ENCODE measurements around the gene NPAS2. TPM values are rescaled to one million over a fixed set of nuclear protein-coding genes. Genes with fewer than 3 reads are reported as not detected.

NPAS2 gene
- total RNA-seq, 4 donors from 2014 or later: 14.1 to 45.8 (median 28.1) TPM

GRCh38 chr2:100856732-100857131, 36.8 kb downstream of the NPAS2 start:
- TF ChIP-seq CTCF (IDR thresholded peaks at IDR 0.05) (no peak), EP300 (IDR thresholded peaks at IDR 0.05) (no peak), POLR2AphosphoS5 (IDR thresholded peaks at IDR 0.05) (no peak), POLR2A (IDR thresholded peaks at IDR 0.05; ENCODE audit: low read depth) (no peak)
- 92% methylated on average over 8 of the region's 8 CpGs for WGBS
- intact Hi-C loops (cut with DNase I): no loop called here
- H3K4me3 ChIP-seq: no peak overlapping the region
- no peaks in the 10 kb centered on the region for H3K36me3 ChIP-seq
- H3K9me3 ChIP-seq: no peaks in the 10 kb centered on the region
- DNase-seq (ENCODE audit: extremely low spot score): no peak
- H3K27ac ChIP-seq (replicated peaks in 1 of 4): no peak overlapping the region
- H3K4me1 ChIP-seq: peaks cover 0 to 28% (median 0%) of the 10 kb centered on the region in 4 donors
- H3K27me3 ChIP-seq: no peaks in the 10 kb centered on the region

GRCh38 chr2:100857341-100857740, 37.4 kb downstream of the NPAS2 start:
- Histone ChIP-seq H3K9me3 (no peaks in the 10 kb centered on the region), H3K4me1 (peaks cover 0 to 28% (median 0%) of the 10 kb centered on the region in 4 donors), H3K27ac (replicated peaks in 1 of 4) (no peak overlapping the region), H3K4me3 (no peak overlapping the region), H3K27me3 (no peaks in the 10 kb centered on the region), H3K36me3 (no peaks in the 10 kb centered on the region)
- intact Hi-C loops (cut with DNase I): no loop called here
- WGBS: 81% methylated on average over 6 of the region's 6 CpGs
- TF ChIP-seq POLR2AphosphoS5 (IDR thresholded peaks at IDR 0.05): no peak
- DNase-seq (ENCODE audit: extremely low spot score): no peak

- TF ChIP-seq EP300 (IDR thresholded peaks at IDR 0.05) (no peak), POLR2AphosphoS5 (IDR thresholded peaks at IDR 0.05) (no peak), CTCF (IDR thresholded peaks at IDR 0.05) (no peak), POLR2A (IDR thresholded peaks at IDR 0.05; ENCODE audit: low read depth) (no peak)
- no peak for DNase-seq (ENCODE audit: extremely low spot score)
- 84% methylated on average over 3 of the region's 3 CpGs for WGBS
- H3K27ac ChIP-seq (replicated peaks in 1 of 4): no peak overlapping the region
- H3K9me3 ChIP-seq: no peaks in the 10 kb centered on the region
- H3K4me1 ChIP-seq: peaks cover 0 to 25% (median 0%) of the 10 kb centered on the region in 4 donors
- no peaks in the 10 kb centered on the region for H3K36me3 ChIP-seq
- H3K4me3 ChIP-seq: no peak overlapping the region
- intact Hi-C loops (cut with DNase I): no loop called here
- no peaks in the 10 kb centered on the region for H3K27me3 ChIP-seq
Measured at GRCh38 chr2:100857915-100858314, 38.0 kb downstream of the NPAS2 start.

GRCh38 chr2:100859902-100860301, 40.0 kb downstream of the NPAS2 start:
- no peaks in the 10 kb centered on the region for H3K27me3 ChIP-seq
- peaks cover 0 to 7% (median 0%) of the 10 kb centered on the region in 4 donors for H3K4me1 ChIP-seq
- H3K27ac ChIP-seq (replicated peaks in 1 of 4): no peak overlapping the region
- intact Hi-C loops (cut with DNase I): no loop called here
- no peaks in the 10 kb centered on the region for H3K36me3 ChIP-seq
- TF ChIP-seq EP300 (IDR thresholded peaks at IDR 0.05) (no peak), POLR2A (IDR thresholded peaks at IDR 0.05; ENCODE audit: low read depth) (no peak), CTCF (IDR thresholded peaks at IDR 0.05) (no peak), POLR2AphosphoS5 (IDR thresholded peaks at IDR 0.05) (no peak)
- WGBS: 93% methylated on average over 2 of the region's 2 CpGs
- H3K9me3 ChIP-seq: no peaks in the 10 kb centered on the region
- H3K4me3 ChIP-seq: no peak overlapping the region
- DNase-seq (ENCODE audit: extremely low spot score): no peak

- no peak overlapping the region for H3K27ac ChIP-seq (replicated peaks in 1 of 4)
- no peak for DNase-seq (ENCODE audit: extremely low spot score)
- H3K27me3 ChIP-seq: no peaks in the 10 kb centered on the region
- intact Hi-C loops (cut with DNase I): no loop called here
- 88% methylated on average over 4 of the region's 4 CpGs for WGBS
- TF ChIP-seq POLR2AphosphoS5 (IDR thresholded peaks at IDR 0.05): no peak
- no peak for TF ChIP-seq CTCF (IDR thresholded peaks at IDR 0.05)
- TF ChIP-seq POLR2A (IDR thresholded peaks at IDR 0.05; ENCODE audit: low read depth): no peak
- TF ChIP-seq EP300 (IDR thresholded peaks at IDR 0.05): no peak
- no peaks in the 10 kb centered on the region for H3K36me3 ChIP-seq
- peaks cover 0 to 8% (median 0%) of the 10 kb centered on the region in 4 donors for H3K4me1 ChIP-seq
- H3K4me3 ChIP-seq: no peak overlapping the region
- H3K9me3 ChIP-seq: no peaks in the 10 kb centered on the region
Measured at GRCh38 chr2:100861340-100861739, 41.4 kb downstream of the NPAS2 start.

All from esophagus muscularis mucosa (tissue), 4 donors.